Measurements from ENCODE around the gene BRSK2. TPM values are rescaled to one million over a fixed set of nuclear protein-coding genes. Genes with fewer than 3 reads are reported as not detected.

Gene BRSK2
- total RNA-seq, 2 experiments from 2014 or later = 0.22 to 0.55 TPM

GRCh38 chr11:1377231-1377780, 12.4 kb upstream of the BRSK2 start:
- no peak overlapping the region for H3K4me3 Mint-ChIP-seq
- Histone ChIP-seq H3K27ac (ENCODE audit: low read depth in 1 of 2, low read length in 2 of 2) (no peak overlapping the region), H3K9me3 (ENCODE audit: control insufficient read depth in 1 of 2, insufficient read depth in 1 of 2, low read length in 2 of 2) (peaks cover 0 to 4% of the 10 kb centered on the region in 2 experiments), H3K27me3 (ENCODE audit: control insufficient read depth in 1 of 2, insufficient read depth in 2 of 2, low read length in 2 of 2) (no peaks in the 10 kb centered on the region), H3K36me3 (ENCODE audit: insufficient read depth, low read length) (no peaks in the 10 kb centered on the region), H3K4me1 (ENCODE audit: insufficient read depth, low read length) (peaks cover 3% of the 10 kb centered on the region), H3K4me3 (ENCODE audit: low read length) (no peak overlapping the region)
- POLR2A ChIA-PET = no interaction called here
- H3K36me3 Mint-ChIP-seq (ENCODE audit: low read depth) = no peaks in the 10 kb centered on the region
- ATAC-seq (ENCODE audit: poor library complexity) = no peak
- intact Hi-C loops (cut with DNase I, micrococcal nuclease) = no loop called here
- H3K27me3 Mint-ChIP-seq = no peaks in the 10 kb centered on the region
- TF ChIP-seq, protein P1, sequence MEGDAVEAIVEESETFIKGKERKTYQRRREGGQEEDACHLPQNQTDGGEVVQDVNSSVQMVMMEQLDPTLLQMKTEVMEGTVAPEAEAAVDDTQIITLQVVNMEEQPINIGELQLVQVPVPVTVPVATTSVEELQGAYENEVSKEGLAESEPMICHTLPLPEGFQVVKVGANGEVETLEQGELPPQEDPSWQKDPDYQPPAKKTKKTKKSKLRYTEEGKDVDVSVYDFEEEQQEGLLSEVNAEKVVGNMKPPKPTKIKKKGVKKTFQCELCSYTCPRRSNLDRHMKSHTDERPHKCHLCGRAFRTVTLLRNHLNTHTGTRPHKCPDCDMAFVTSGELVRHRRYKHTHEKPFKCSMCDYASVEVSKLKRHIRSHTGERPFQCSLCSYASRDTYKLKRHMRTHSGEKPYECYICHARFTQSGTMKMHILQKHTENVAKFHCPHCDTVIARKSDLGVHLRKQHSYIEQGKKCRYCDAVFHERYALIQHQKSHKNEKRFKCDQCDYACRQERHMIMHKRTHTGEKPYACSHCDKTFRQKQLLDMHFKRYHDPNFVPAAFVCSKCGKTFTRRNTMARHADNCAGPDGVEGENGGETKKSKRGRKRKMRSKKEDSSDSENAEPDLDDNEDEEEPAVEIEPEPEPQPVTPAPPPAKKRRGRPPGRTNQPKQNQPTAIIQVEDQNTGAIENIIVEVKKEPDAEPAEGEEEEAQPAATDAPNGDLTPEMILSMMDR (IDR thresholded peaks at IDR 0.05) = no peak
- CTCF ChIA-PET = no interaction called here
- no peaks in the 10 kb centered on the region for H3K9me3 Mint-ChIP-seq
- DNase-seq = no peak
- H3K4me1 Mint-ChIP-seq (ENCODE audit: low read depth) = peaks cover 4% of the 10 kb centered on the region
- H3K27ac Mint-ChIP-seq = no peak overlapping the region

DNA sequence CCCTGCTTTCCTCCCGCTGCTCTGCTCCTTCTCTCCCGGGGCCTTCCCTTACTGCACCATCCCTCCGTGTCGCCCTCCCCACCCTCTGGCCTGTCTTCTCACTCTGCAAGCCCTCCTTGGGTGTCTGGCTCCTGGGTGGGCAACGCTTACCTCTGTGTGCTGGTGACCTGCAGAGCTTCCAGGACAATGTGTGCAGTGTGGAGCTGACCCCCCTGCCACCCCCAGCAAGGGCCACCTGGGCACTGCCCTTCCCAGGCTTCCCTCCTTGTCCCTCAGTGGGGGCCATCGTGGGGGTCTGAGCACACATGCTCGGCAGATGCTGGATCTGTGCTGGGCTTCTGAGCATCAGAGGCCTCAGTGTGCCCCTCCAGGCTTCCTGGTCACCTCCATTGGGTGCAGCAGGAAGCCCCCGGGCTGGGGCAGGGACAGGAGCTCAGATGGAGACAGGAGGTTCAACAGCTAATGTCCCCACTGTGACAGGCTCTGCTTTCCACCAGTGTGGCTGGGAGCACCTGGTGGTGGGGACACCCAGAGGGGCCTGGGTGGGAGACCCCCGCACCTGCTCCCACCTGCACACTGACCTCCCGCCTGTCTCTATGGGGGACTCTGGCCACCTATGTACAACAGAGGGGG, 7.8 kb upstream of the BRSK2 start:
- Histone ChIP-seq H3K9me3 (ENCODE audit: control insufficient read depth in 1 of 2, insufficient read depth in 1 of 2, low read length in 2 of 2) (peaks cover 0 to 4% of the 10 kb centered on the region in 2 experiments), H3K4me3 (ENCODE audit: low read length) (no peak overlapping the region), H3K27me3 (ENCODE audit: control insufficient read depth in 1 of 2, insufficient read depth in 2 of 2, low read length in 2 of 2) (no peaks in the 10 kb centered on the region), H3K4me1 (ENCODE audit: insufficient read depth, low read length) (peaks cover 16% of the 10 kb centered on the region), H3K36me3 (ENCODE audit: insufficient read depth, low read length) (no peaks in the 10 kb centered on the region), H3K27ac (ENCODE audit: low read depth in 1 of 2, low read length in 2 of 2) (peak overlapping the region in 1 of 2 donors; percentile 74)
- Mint-ChIP-seq H3K4me3 (peak overlapping the region; percentile 87), H3K27me3 (no peaks in the 10 kb centered on the region), H3K27ac (peak overlapping the region; percentile 78), H3K4me1 (ENCODE audit: low read depth) (peaks cover 6% of the 10 kb centered on the region), H3K9me3 (no peaks in the 10 kb centered on the region), H3K36me3 (ENCODE audit: low read depth) (no peaks in the 10 kb centered on the region)
- DNase-seq (peak in 1 of 14 experiments; percentile 18), ATAC-seq (ENCODE audit: poor library complexity) (no peak)
- CTCF ChIA-PET = no interaction called here
- POLR2A ChIA-PET = interaction anchor here (1.1 kb wide), 1 partner anchor 71 kb away, joined by 5 read pairs; no protein-coding TSS in a partner anchor
- intact Hi-C loops (cut with DNase I, micrococcal nuclease) = loop anchor here (2.0 to 5.0 kb wide), 4 partner anchors 40 to 190 kb away; partner anchors contain the start of genes DUSP8 (in 1 of the 2) and TOLLIP (in 1 of the 2)
- TF ChIP-seq, protein P1 (IDR thresholded peaks at IDR 0.05) = no peak

DNA sequence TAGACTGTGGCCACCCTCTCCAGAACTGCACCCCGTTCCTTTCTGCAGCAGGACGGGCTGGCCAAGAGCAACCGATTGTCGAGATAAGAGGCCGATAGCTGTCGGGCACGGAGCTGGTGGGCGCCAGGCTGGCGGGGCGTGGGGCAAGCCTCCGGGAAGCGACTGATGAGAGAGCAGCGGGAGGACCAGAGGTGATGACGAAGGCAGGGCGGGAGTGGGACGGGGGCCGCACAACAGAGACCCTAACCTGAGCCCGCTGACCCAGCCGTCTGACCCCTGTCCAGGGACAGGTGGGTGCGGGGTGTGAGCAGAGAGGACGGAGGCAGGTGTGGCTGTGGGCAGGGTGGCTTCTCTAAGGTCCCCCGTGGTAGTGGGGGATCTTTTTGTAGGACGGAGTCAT, 7.3 kb upstream of the BRSK2 start:
- H3K27me3 Mint-ChIP-seq = no peaks in the 10 kb centered on the region
- Histone ChIP-seq H3K4me3 (ENCODE audit: low read length) (peak overlapping the region; percentile 63), H3K27ac (ENCODE audit: low read depth in 1 of 2, low read length in 2 of 2) (peak overlapping the region; percentile 36 to 74), H3K27me3 (ENCODE audit: control insufficient read depth in 1 of 2, insufficient read depth in 2 of 2, low read length in 2 of 2) (no peaks in the 10 kb centered on the region), H3K9me3 (ENCODE audit: control insufficient read depth in 1 of 2, insufficient read depth in 1 of 2, low read length in 2 of 2) (peaks cover 0 to 4% of the 10 kb centered on the region in 2 experiments), H3K4me1 (ENCODE audit: insufficient read depth, low read length) (peaks cover 16% of the 10 kb centered on the region), H3K36me3 (ENCODE audit: insufficient read depth, low read length) (no peaks in the 10 kb centered on the region)
- TF ChIP-seq, protein P1 (IDR thresholded peaks at IDR 0.05) = no peak
- CTCF ChIA-PET = interaction anchor here (1.4 kb wide), 1 partner anchor 40 kb away, joined by 3 read pairs; no protein-coding TSS in a partner anchor
- H3K9me3 Mint-ChIP-seq = no peaks in the 10 kb centered on the region
- peak overlapping the region; percentile 87 for H3K4me3 Mint-ChIP-seq
- H3K27ac Mint-ChIP-seq = peak overlapping the region; percentile 78
- POLR2A ChIA-PET = interaction anchor here (0.7 to 1.4 kb wide), 5 partner anchors 9 to 73 kb away, joined by 3 to 14 read pairs (median 5); partner anchors contain the start of gene TOLLIP
- no peaks in the 10 kb centered on the region for H3K36me3 Mint-ChIP-seq (ENCODE audit: low read depth)
- peaks cover 6% of the 10 kb centered on the region for H3K4me1 Mint-ChIP-seq (ENCODE audit: low read depth)
- ATAC-seq (ENCODE audit: poor library complexity) (peak; percentile 1), DNase-seq (peak in 1 of 14 experiments; percentile 32)
- intact Hi-C loops (cut with DNase I, micrococcal nuclease) = loop anchor here (2.0 to 5.0 kb wide), 4 partner anchors 40 to 190 kb away; partner anchors contain the start of genes DUSP8 (in 1 of the 2) and TOLLIP (in 1 of the 2)
